GM18526 (cell line): Measurements from ENCODE around the gene RPL10A.

Source experiments
- POLR2A ChIP-seq: IDR thresholded peaks from 3 replicates; pipeline ENCODE4 v1.6.1; 2011; ENCODE audit not compliant: insufficient read length; ENCODE audit errors: extremely low read depth

RPL10A gene

GRCh38 chr6:35442693-35443092 is 25.5 kb upstream of the RPL10A start:
- no peak for TF ChIP-seq POLR2A

GRCh38 chr6:35443341-35444030 is 24.7 kb upstream of the RPL10A start:
- no peak for TF ChIP-seq POLR2A

- no peak for TF ChIP-seq POLR2A
Observed at GRCh38 chr6:35445691-35446090, 22.5 kb upstream of the RPL10A start.

- no peak for TF ChIP-seq POLR2A
Observed at GRCh38 chr6:35448191-35448590, 20.0 kb upstream of the RPL10A start.

- no peak for TF ChIP-seq POLR2A
Observed at GRCh38 chr6:35449287-35449881, 18.8 kb upstream of the RPL10A start.

GRCh38 chr6:35451354-35452182 is 16.6 kb upstream of the RPL10A start:
- TF ChIP-seq POLR2A: no peak

GRCh38 chr6:35452183-35453090 is 15.8 kb upstream of the RPL10A start, which contains the start of gene FANCE:
TSS of gene FANCE (plus strand) at chr6:35452338. CDS start at chr6:35452546, 208 bp downstream.
- TF ChIP-seq POLR2A: peak; percentile 46

- no peak for TF ChIP-seq POLR2A
Observed at GRCh38 chr6:35453236-35453635, 15.0 kb upstream of the RPL10A start.

- no peak for TF ChIP-seq POLR2A
Observed at GRCh38 chr6:35454391-35455110, 13.7 kb upstream of the RPL10A start.

GRCh38 chr6:35457907-35458306 is 10.3 kb upstream of the RPL10A start:
- no peak for TF ChIP-seq POLR2A

GRCh38 chr6:35461270-35461669 is 6.9 kb upstream of the RPL10A start:
- no peak for TF ChIP-seq POLR2A

- no peak for TF ChIP-seq POLR2A
Observed at GRCh38 chr6:35463292-35463691, 4.9 kb upstream of the RPL10A start.

- TF ChIP-seq POLR2A: no peak
Observed at GRCh38 chr6:35465646-35466045, 2.6 kb upstream of the RPL10A start.
